ENCODE results near the gene TAC3. TPM values are rescaled to one million over a fixed set of nuclear protein-coding genes. Genes with fewer than 3 reads are reported as not detected.
"Not testable (repeated sequence)": the region's sequence is repeated elsewhere in the genome, so short reads cannot be mapped to it uniquely, and the experiment has no call there.

TAC3 gene
- polyA plus RNA-seq (2013, experiment 1 of 4) = 13.4 TPM
- polyA plus RNA-seq (2013, experiment 2 of 4) = 14.7 TPM
- polyA plus RNA-seq (2013, experiment 3 of 4) = 14.5 TPM
- polyA plus RNA-seq (2013, experiment 4 of 4) = 14.7 TPM

- H3K27ac ChIP-seq (ENCODE audit: insufficient read depth, low read depth, low read length, poor library complexity, severe bottlenecking) = no peak within 1 kb of the TSS
- H3K4me3 ChIP-seq (ENCODE audit: insufficient read depth, low read depth, low read length) = no peak within 1 kb of the TSS
- H3K27me3 ChIP-seq (ENCODE audit: control insufficient read depth, insufficient read depth, low read length, poor library complexity, severe bottlenecking) = no peaks in the 10 kb centered on the region
- no peaks in the 10 kb centered on the region for H3K36me3 ChIP-seq (ENCODE audit: control insufficient read depth, insufficient read depth, low read length)
- no peaks in the 10 kb centered on the region for H3K4me1 ChIP-seq (ENCODE audit: control insufficient read depth, insufficient read depth, low read length)
- 59 to 60% methylated on average over 5 of the region's 6 CpGs for WGBS, 2 experiments
- no peaks in the 10 kb centered on the region for H3K9me3 ChIP-seq (ENCODE audit: control insufficient read depth, low read length)
Measured at GRCh38 chr12:57016348-57016747, at the start of gene TAC3. TSS of gene TAC3 (minus strand) at chr12:57016529. CDS start at chr12:57015797, 732 bp downstream.

GRCh38 chr12:57063991-57064685 is 47.8 kb upstream of the TAC3 start:
- Histone ChIP-seq H3K27ac (ENCODE audit: insufficient read depth, low read depth, low read length, poor library complexity, severe bottlenecking) (no peak overlapping the region), H3K4me1 (ENCODE audit: control insufficient read depth, insufficient read depth, low read length) (no peaks in the 10 kb centered on the region), H3K4me3 (ENCODE audit: insufficient read depth, low read depth, low read length) (no peak overlapping the region), H3K9me3 (ENCODE audit: control insufficient read depth, low read length) (no peaks in the 10 kb centered on the region), H3K36me3 (ENCODE audit: control insufficient read depth, insufficient read depth, low read length) (peaks cover 48% of the 10 kb centered on the region), H3K27me3 (ENCODE audit: control insufficient read depth, insufficient read depth, low read length, poor library complexity, severe bottlenecking) (no peaks in the 10 kb centered on the region)
- 81 to 97% methylated on average over 3 to 5 of the region's 5 CpGs for WGBS, 2 experiments

GRCh38 chr12:57058454-57058853 is 42.1 kb upstream of the TAC3 start:
- H3K27me3 ChIP-seq (ENCODE audit: control insufficient read depth, insufficient read depth, low read length, poor library complexity, severe bottlenecking) = no peaks in the 10 kb centered on the region
- H3K9me3 ChIP-seq (ENCODE audit: control insufficient read depth, low read length) = no peaks in the 10 kb centered on the region
- H3K4me3 ChIP-seq (ENCODE audit: insufficient read depth, low read depth, low read length) = no peak overlapping the region
- WGBS, 2 experiments = 92 to 94% methylated on average over 1 of the region's 1 CpG
- peaks cover 43% of the 10 kb centered on the region for H3K36me3 ChIP-seq (ENCODE audit: control insufficient read depth, insufficient read depth, low read length)
- H3K27ac ChIP-seq (ENCODE audit: insufficient read depth, low read depth, low read length, poor library complexity, severe bottlenecking) = no peak overlapping the region
- H3K4me1 ChIP-seq (ENCODE audit: control insufficient read depth, insufficient read depth, low read length) = no peaks in the 10 kb centered on the region

- H3K4me1 ChIP-seq (ENCODE audit: control insufficient read depth, insufficient read depth, low read length) = no peaks in the 10 kb centered on the region
- no peaks in the 10 kb centered on the region for H3K9me3 ChIP-seq (ENCODE audit: control insufficient read depth, low read length)
- H3K27me3 ChIP-seq (ENCODE audit: control insufficient read depth, insufficient read depth, low read length, poor library complexity, severe bottlenecking) = no peaks in the 10 kb centered on the region
- no peak overlapping the region for H3K27ac ChIP-seq (ENCODE audit: insufficient read depth, low read depth, low read length, poor library complexity, severe bottlenecking)
- H3K4me3 ChIP-seq (ENCODE audit: insufficient read depth, low read depth, low read length) = no peak overlapping the region
- 94 to 98% methylated on average over 6 of the region's 6 CpGs for WGBS, 2 experiments
- peaks cover 37% of the 10 kb centered on the region for H3K36me3 ChIP-seq (ENCODE audit: control insufficient read depth, insufficient read depth, low read length)
Measured at GRCh38 chr12:57057067-57057751, 40.9 kb upstream of the TAC3 start.

- Histone ChIP-seq H3K27ac (ENCODE audit: insufficient read depth, low read depth, low read length, poor library complexity, severe bottlenecking) (no peak overlapping the region), H3K36me3 (ENCODE audit: control insufficient read depth, insufficient read depth, low read length) (peaks cover 37% of the 10 kb centered on the region), H3K4me3 (ENCODE audit: insufficient read depth, low read depth, low read length) (no peak overlapping the region), H3K27me3 (ENCODE audit: control insufficient read depth, insufficient read depth, low read length, poor library complexity, severe bottlenecking) (no peaks in the 10 kb centered on the region), H3K9me3 (ENCODE audit: control insufficient read depth, low read length) (no peaks in the 10 kb centered on the region), H3K4me1 (ENCODE audit: control insufficient read depth, insufficient read depth, low read length) (no peaks in the 10 kb centered on the region)
- 87 to 92% methylated on average over 3 of the region's 3 CpGs for WGBS, 2 experiments
Measured at GRCh38 chr12:57055824-57056223, 39.5 kb upstream of the TAC3 start.

- H3K27me3 ChIP-seq (ENCODE audit: control insufficient read depth, insufficient read depth, low read length, poor library complexity, severe bottlenecking); H3K27ac ChIP-seq (ENCODE audit: insufficient read depth, low read depth, low read length, poor library complexity, severe bottlenecking); H3K4me3 ChIP-seq (ENCODE audit: insufficient read depth, low read depth, low read length); H3K4me1 ChIP-seq (ENCODE audit: control insufficient read depth, insufficient read depth, low read length); H3K9me3 ChIP-seq (ENCODE audit: control insufficient read depth, low read length): not testable (repeated sequence)
- peaks cover 17% of the 10 kb centered on the region for H3K36me3 ChIP-seq (ENCODE audit: control insufficient read depth, insufficient read depth, low read length)
- WGBS, 2 experiments = 89 to 93% methylated on average over 3 of the region's 4 CpGs
Measured at GRCh38 chr12:57053901-57054300, 37.6 kb upstream of the TAC3 start.

GRCh38 chr12:57053146-57053545 is 36.8 kb upstream of the TAC3 start:
- H3K4me3 ChIP-seq (ENCODE audit: insufficient read depth, low read depth, low read length); H3K27ac ChIP-seq (ENCODE audit: insufficient read depth, low read depth, low read length, poor library complexity, severe bottlenecking); H3K4me1 ChIP-seq (ENCODE audit: control insufficient read depth, insufficient read depth, low read length); H3K9me3 ChIP-seq (ENCODE audit: control insufficient read depth, low read length); H3K27me3 ChIP-seq (ENCODE audit: control insufficient read depth, insufficient read depth, low read length, poor library complexity, severe bottlenecking): not testable (repeated sequence)
- WGBS, 2 experiments = 77 to 89% methylated on average over 3 of the region's 4 CpGs
- peaks cover 11% of the 10 kb centered on the region for H3K36me3 ChIP-seq (ENCODE audit: control insufficient read depth, insufficient read depth, low read length)

GRCh38 chr12:57051011-57051410 is 34.7 kb upstream of the TAC3 start:
- Histone ChIP-seq H3K27me3 (ENCODE audit: control insufficient read depth, insufficient read depth, low read length, poor library complexity, severe bottlenecking) (no peaks in the 10 kb centered on the region), H3K4me3 (ENCODE audit: insufficient read depth, low read depth, low read length) (no peak overlapping the region), H3K4me1 (ENCODE audit: control insufficient read depth, insufficient read depth, low read length) (no peaks in the 10 kb centered on the region), H3K9me3 (ENCODE audit: control insufficient read depth, low read length) (no peaks in the 10 kb centered on the region), H3K36me3 (ENCODE audit: control insufficient read depth, insufficient read depth, low read length) (no peaks in the 10 kb centered on the region), H3K27ac (ENCODE audit: insufficient read depth, low read depth, low read length, poor library complexity, severe bottlenecking) (no peak overlapping the region)
- WGBS, 2 experiments = 100% methylated on average over 1 of the region's 1 CpG

- 62 to 70% methylated on average over 2 of the region's 2 CpGs for WGBS, 2 experiments
- no peak within 1 kb of the TSS for H3K4me3 ChIP-seq (ENCODE audit: insufficient read depth, low read depth, low read length)
- no peaks in the 10 kb centered on the region for H3K36me3 ChIP-seq (ENCODE audit: control insufficient read depth, insufficient read depth, low read length)
- H3K4me1 ChIP-seq (ENCODE audit: control insufficient read depth, insufficient read depth, low read length) = no peaks in the 10 kb centered on the region
- no peaks in the 10 kb centered on the region for H3K9me3 ChIP-seq (ENCODE audit: control insufficient read depth, low read length)
- H3K27ac ChIP-seq (ENCODE audit: insufficient read depth, low read depth, low read length, poor library complexity, severe bottlenecking) = no peak within 1 kb of the TSS
- no peaks in the 10 kb centered on the region for H3K27me3 ChIP-seq (ENCODE audit: control insufficient read depth, insufficient read depth, low read length, poor library complexity, severe bottlenecking)
Measured at GRCh38 chr12:57049890-57050289, 33.6 kb upstream of the TAC3 start, which contains the start of gene MYO1A. TSS of gene MYO1A (minus strand) at chr12:57050129. CDS start at chr12:57048323, 1,806 bp downstream.

- no peaks in the 10 kb centered on the region for H3K9me3 ChIP-seq (ENCODE audit: control insufficient read depth, low read length)
- no peaks in the 10 kb centered on the region for H3K4me1 ChIP-seq (ENCODE audit: control insufficient read depth, insufficient read depth, low read length)
- no peaks in the 10 kb centered on the region for H3K27me3 ChIP-seq (ENCODE audit: control insufficient read depth, insufficient read depth, low read length, poor library complexity, severe bottlenecking)
- 92 to 95% methylated on average over 4 of the region's 4 CpGs for WGBS, 2 experiments
- no peak overlapping the region for H3K4me3 ChIP-seq (ENCODE audit: insufficient read depth, low read depth, low read length)
- no peaks in the 10 kb centered on the region for H3K36me3 ChIP-seq (ENCODE audit: control insufficient read depth, insufficient read depth, low read length)
- H3K27ac ChIP-seq (ENCODE audit: insufficient read depth, low read depth, low read length, poor library complexity, severe bottlenecking) = no peak overlapping the region
Measured at GRCh38 chr12:57049119-57049446, 32.8 kb upstream of the TAC3 start.

Data from ectodermal cell (in vitro differentiated cells).